GM19397 (cell line): ENCODE data around the gene APBB2.
A peak's percentile ranks its signal among the peaks of the same experiment; 100 is the strongest.
"Not testable (repeated sequence)": the region's sequence is repeated elsewhere in the genome, so short reads cannot be mapped to it uniquely, and the experiment has no call there.

Experiments used
- ATAC-seq: cut with Tn5 transposase; IDR thresholded peaks from one replicate; pipeline ENCODE4 v1.9.1; 2021; ENCODE audit warnings: mild to moderate bottlenecking, moderate library complexity; ENCODE audit not compliant: unreplicated experiment

APBB2 gene

GRCh38 chr4:41029098-41029497 is 185.2 kb downstream of the APBB2 start:
- ATAC-seq, result no peak

- no peak for ATAC-seq
These were observed 185.8 kb downstream of the APBB2 start for GRCh38 chr4:41028392-41029076.

GRCh38 chr4:41026971-41027370 is 187.4 kb downstream of the APBB2 start:
- no peak for ATAC-seq

- no peak for ATAC-seq
These were observed 188.5 kb downstream of the APBB2 start for GRCh38 chr4:41025824-41026223.

- no peak for ATAC-seq
These were observed 189.5 kb downstream of the APBB2 start for GRCh38 chr4:41024556-41025491.

GRCh38 chr4:41022116-41022515 is 192.2 kb downstream of the APBB2 start:
- ATAC-seq, result no peak

- ATAC-seq, result no peak
These were observed 199.2 kb downstream of the APBB2 start for GRCh38 chr4:41015016-41015675.

- ATAC-seq, result no peak
These were observed 200.2 kb downstream of the APBB2 start for GRCh38 chr4:41014158-41014557.

- no peak for ATAC-seq
These were observed 200.6 kb downstream of the APBB2 start for GRCh38 chr4:41013746-41014145.

GRCh38 chr4:41012911-41013310 is 201.4 kb downstream of the APBB2 start:
- ATAC-seq, result no peak

GRCh38 chr4:41012293-41012692 is 202.0 kb downstream of the APBB2 start:
- no peak for ATAC-seq

GRCh38 chr4:41009411-41009810 is 204.9 kb downstream of the APBB2 start:
- no peak for ATAC-seq

GRCh38 chr4:41006141-41006540 is 208.2 kb downstream of the APBB2 start:
- no peak for ATAC-seq

GRCh38 chr4:41002309-41002708 is 212.0 kb downstream of the APBB2 start:
- no peak for ATAC-seq

- no peak for ATAC-seq
These were observed 214.0 kb downstream of the APBB2 start for GRCh38 chr4:41000356-41000755.

- ATAC-seq, result no peak
These were observed 215.5 kb downstream of the APBB2 start for GRCh38 chr4:40998675-40999358.

- no peak for ATAC-seq
These were observed 218.5 kb downstream of the APBB2 start for GRCh38 chr4:40995850-40996249.

GRCh38 chr4:40994321-40994720 is 220.0 kb downstream of the APBB2 start:
- not testable (repeated sequence) for ATAC-seq

- ATAC-seq, result not testable (repeated sequence)
These were observed 221.0 kb downstream of the APBB2 start for GRCh38 chr4:40993296-40993693.

- peak; percentile 74 for ATAC-seq
These were observed 221.7 kb downstream of the APBB2 start for GRCh38 chr4:40992472-40993295.
